Measurements from ENCODE around the gene ITGA11.

Gene ITGA11

DNA sequence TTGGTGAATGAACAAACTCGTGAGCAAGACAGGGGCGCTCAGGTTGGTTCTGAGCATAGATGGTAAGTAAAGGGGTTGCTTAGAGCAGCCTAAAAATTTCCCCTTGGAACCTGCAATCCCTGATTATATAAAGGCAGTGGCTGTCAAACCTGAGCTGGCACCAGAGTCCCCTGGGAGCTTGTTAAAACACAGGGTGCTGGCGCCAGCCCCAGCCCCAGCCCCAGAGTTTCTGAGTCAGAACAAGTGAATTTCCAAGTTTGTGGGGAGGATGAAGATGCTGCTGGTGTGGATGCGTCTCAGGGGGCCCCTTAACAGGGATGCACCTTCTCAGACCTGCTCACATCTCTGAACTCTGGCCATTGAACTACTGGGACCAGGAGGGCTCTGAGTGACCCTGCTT lies 106.2 kb downstream of the ITGA11 start:
- FAIRE-seq: no peak

DNA sequence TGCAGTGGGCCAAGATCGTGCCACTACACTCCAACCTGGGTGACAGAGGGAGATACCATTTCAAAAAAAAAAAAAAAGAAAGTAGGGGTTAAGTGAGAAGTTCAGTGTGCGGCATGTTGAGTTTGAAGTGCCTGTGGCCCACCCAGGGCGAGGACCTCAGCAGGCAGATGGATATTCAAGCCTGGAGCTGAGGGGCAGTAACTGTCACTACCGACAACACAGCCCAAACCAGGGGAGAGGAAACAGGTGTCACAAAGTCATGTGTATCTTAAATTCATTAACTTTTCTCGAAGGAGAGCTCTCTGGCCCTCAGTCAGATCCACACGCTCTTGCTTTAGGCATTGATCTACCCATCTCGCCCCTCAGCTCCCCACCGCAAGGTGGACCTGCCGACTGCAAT lies 109.2 kb downstream of the ITGA11 start:
- FAIRE-seq: no peak

DNA sequence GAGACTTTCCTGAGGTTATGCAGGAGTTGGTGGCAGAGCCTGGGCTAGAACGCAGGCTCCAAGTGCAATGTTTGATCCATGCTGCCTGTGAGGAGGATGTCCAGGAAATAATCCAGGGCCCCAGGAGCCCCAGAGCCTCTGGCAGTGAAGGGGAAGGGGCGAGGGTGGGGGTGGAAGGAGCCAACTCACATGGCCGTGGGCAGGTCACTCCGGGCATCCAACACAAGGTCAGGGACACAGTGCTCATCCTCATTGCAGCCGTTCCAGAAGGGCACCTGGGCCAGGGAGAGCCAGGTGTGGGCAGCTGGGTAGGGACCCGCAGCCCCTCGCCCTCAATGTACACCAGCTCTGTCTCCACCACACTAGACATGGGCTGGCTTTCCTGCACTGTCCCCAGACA lies 110.7 kb downstream of the ITGA11 start:
- no peak for FAIRE-seq

DNA sequence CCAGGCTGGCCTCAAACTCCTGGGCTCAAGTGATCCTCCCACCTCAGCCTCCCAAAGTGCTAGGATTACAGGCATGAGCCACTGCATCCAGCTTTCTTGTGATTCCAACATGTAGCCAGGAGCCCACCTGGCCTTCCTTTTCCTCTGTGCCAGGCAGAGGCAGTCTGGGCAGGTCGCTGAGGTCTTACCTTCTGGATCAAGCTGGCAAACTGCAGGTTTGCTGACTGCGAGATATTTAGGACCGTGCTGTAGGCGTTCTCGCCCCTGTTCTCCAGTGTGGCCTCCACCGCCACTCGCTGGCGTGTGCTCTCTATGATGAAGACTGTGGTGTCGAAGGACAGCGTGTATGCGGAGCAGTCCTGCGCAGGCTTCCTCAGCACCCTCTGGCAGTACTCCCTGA lies 112.0 kb downstream of the ITGA11 start:
- FAIRE-seq: no peak

DNA sequence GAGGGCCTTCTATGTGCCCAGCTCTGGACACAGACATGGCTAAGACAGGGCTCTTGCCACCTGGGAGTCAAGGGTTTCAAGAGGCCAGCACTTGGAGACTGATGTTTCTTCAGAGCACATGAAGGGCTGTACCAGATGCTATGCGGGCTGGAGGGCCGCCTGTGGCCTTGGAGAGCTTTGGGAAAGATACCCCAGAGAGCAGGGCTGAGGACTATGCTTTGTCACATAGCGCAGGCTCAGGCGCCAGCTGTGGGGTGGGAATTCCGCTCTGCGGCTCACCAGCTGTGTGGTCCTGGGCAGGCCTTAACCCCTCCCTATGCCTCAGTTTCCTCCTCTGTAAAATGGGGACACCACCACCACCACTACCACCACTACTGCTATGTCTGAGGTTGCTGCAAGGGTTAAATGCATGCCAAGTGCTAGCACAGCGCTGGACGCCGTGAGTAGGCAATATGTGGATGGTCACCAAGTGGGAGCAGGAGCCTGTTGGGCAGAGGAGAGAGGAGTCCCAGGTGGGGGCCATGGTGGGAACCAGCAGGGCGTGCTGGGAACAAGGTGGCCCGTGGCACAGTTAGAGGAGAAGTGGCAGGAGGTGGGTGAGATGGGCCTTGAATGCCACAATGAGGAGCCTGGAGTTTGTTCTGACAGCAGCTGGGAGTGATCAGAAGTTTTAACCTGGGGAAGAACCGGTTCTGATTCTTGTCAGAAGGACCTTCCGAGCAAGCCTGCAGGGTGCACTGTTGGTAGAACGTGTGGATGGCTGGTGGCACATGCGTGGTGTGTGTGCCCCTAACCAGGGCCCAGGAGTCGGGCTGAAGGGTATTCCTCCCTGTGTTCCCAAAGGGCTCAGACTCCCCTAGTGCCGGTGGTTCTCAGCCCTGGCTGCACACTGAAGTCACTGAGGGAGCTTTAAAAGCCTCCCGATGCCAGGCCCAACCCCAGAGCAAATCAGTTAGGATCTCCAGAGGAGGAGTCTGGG lies 112.7 kb downstream of the ITGA11 start:
- FAIRE-seq: no peak

DNA sequence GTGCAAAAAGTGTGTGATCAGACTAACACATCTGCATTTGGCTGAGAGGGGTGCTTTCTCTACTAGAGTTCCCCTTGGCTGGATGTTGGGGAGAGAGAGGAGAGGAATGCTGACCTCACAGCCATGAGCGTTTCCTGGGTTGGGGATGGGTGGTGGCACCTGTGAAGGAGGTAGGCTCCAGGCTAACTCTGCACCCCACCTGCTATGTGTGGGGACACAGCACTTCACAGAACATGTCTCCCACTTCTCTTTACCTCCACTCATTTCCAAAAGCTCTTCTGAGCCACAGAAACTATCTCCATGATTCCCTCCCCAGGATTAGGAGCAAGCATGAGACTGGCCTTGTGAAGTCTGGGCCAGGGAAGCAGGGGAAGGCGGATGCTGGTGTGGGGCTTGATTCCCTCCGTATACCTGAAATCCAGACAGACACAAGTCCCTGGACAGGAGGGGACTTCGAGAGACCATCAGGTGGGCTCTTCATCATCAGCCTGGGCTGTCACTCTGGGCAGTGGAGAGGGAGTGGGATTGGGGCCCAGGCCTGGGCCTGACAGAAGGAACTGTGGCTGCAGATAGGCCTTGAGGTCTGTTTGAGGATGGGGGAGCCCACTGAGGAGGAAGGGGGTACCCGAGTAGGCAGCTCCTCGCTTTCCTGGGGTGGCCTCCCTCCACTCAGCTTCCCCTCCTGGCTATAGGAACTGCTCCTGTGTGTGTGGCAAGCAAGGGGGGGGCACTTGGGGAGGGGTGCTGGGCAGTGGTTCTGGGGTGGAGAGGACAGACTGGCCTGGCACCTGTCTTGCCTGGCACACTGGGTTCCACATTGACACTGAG lies 113.7 kb downstream of the ITGA11 start:
- FAIRE-seq: no peak

DNA sequence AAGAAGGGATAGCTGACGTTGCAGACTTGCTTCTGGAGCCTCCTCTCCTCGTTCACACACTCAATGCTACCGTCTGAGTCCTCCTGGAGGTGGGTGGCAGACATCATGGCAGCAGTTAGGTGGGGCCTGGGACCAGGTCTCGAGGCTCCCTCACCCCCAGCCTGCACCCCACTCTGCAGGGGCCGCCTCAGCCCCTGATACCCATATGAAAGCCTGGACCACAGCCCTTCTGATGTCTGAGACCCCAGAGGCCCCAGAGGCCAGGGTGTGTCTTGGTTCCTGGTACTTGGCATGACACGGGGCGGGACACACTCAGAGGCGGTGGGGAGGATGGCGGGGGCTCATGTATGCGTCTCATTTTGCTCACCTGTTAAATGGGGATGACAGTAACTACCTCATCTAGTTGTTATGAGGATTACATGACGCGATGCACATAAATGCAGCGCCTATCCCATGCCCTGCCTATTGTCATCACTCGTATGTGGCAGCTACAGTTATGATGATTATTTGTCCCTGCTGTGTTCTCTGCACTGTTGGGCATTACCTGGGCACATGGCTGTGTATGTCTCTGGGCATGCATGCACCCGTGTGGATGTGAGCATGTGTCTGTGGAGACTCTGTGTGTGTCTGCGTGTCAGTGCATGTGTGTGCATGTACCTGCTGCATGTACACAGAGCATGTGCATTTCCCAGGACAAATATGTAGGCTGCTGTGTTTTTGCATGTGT lies 114.5 kb downstream of the ITGA11 start:
- no peak for FAIRE-seq

DNA sequence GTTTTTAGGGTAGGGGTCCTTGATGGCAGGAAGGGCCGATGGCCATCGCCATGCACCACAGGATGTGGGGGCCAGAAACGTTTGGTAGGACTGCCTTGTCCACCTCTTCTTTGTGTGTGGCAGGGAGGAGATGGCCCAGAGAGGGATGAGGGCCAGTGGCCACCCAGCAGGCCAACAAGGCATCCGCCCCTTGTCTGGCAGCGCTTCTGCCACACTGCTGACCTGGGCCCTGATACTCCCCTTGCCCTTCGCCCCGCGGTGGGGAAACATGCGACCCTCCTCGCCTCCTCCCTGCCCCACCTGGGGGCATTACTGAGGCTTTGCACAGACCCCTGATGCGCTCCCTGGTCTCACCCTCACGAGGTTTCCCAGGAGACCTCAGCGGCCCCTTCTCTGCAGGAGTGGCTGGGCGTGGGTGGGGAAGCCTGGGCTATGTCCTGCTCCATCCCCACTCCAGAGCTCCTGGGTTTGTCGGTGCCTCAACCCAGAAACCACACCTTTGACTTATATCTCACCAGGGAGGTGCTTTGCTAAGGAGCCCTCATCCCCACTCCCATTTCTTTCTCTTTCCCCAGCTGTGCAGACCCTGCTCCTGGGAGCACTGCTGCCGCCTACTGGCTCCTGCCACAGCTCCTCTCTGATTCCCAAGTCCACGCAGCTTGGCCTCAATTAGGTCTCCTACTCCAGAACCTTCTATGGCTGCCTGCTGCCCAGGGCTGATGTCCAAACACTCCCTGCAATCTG lies 115.7 kb downstream of the ITGA11 start:
- no peak for FAIRE-seq

DNA sequence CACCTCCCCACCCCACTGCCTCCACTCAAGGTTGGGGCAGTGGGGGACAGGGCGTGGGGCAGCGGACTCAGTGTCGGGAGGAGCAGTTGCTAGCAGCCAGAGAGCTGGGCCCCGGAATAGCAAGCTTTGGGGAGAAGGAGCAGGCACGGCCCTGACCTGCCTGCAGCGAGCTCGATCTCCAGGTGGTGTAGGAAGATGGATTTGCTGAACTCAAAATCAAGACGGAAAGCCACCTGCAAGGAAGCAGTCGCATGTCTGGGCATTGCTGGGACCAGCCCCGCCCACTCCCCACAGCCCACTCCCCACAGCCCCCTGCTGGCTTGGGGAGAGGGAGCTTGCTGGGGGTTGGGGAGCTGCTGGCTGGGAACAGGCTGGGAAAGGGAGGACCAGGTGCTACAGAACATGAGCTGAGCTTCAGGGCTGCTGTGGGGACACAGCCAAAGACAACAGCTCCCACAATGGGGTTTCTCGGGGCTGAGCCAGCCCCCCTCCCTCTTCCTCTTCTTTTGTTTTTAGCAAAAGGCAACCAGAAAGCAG lies 116.4 kb downstream of the ITGA11 start:
- FAIRE-seq: no peak

DNA sequence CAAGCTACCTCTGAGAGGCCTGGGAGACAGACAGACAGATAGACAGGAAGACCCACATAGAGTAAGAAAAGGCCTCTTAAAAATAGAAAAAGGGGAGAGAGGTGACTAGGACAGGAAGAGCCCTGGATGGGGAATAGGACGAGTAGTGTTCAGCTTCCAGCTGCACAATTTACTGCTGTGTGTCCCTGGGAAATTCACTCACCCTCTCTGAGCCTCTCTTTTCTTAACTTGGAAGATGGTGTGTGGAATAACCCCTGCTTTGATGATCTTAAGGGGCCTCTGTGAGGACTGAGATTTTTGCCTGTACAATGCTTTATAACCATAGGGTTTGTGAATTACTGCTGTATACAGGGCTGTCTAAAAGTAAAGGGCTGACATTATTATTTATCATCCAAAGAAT lies 116.9 kb downstream of the ITGA11 start:
- FAIRE-seq: no peak

DNA sequence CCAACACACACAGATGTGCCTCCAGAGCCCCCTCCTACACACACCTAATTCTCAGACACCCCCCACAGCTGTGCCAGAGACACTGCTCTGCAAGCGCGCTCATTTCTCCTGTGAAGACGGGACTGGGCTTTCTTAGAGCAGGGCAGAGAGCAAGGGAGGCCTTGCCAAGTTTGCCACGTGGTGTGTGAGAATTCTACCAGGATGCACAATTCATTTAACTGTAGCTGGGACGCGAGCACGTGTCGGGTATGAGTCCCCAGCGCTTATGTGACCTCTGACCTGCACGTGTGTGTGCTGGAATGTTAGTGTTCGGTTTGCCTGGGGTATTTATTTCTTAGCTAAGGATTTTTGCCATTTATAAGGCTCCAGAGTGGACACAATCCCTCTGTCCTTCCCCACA lies 117.4 kb downstream of the ITGA11 start:
- FAIRE-seq: no peak

DNA sequence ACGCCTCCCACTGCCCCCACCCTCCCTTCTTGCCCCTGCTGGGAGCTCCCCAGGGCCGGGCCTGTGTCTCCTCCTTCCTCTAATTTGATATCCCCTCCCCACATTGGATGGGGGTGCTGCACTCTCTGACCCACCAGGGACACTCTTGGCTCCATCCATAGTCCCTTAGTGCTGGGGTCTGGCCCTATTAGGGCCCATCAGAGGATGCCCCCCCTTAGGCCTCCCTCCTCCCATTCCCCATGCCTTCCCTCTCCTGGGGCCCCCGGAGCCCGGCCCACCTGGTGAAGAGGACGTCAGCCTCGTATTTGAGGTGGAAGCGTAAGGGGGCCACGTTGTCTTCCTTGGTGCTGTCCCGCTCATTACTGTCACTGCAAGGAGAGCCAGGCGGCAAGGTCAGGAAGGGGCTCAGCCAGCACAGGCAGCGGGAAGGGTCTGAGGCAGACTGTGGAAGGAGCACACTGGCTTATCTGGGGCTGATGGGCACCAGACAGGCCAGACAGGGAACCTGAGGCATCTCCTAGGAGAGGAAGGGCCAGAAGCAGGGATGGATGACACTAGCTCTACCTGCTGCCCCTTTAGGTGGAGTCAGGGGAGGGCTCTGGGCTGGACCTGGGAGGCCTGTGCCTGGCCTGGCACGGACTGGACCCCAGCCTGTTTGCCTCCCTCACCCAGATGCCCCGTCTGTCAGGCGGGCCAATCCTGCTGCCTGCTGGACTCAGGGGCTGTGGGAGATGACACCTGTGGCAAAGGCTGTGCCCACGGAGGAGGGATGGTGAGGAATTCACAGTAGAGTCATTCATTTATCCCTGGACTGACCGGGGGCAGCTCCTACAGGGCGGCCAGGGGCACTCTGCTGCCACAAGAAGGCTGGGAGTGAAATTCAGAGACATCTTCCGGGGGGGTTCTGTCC lies 118.2 kb downstream of the ITGA11 start:
- no peak for FAIRE-seq

DNA sequence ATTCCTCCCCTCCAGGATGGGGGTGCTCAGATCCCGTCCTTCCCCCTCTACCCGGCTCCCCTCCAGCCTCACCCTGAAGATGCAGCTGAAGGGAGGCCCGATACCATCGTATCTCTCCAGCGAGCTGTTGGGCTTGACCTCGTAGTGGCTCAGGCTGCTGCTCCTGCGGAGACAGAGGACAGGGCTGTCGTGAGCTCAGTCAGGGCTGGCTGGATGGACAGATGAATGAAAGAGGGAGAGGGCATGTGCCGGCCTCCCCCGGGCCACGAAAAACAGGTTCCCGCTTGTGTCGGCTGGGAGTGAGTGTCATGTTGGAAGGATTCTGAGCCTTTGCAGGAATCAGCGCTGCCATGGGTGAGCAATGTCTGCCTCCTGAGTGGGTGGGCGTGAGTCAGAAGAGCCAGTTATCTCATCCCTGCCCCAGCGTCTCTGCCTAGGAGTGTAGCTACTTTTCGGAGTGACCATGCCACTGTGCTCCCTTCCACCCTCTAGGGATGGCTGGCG lies 119.2 kb downstream of the ITGA11 start:
- FAIRE-seq: no peak

DNA sequence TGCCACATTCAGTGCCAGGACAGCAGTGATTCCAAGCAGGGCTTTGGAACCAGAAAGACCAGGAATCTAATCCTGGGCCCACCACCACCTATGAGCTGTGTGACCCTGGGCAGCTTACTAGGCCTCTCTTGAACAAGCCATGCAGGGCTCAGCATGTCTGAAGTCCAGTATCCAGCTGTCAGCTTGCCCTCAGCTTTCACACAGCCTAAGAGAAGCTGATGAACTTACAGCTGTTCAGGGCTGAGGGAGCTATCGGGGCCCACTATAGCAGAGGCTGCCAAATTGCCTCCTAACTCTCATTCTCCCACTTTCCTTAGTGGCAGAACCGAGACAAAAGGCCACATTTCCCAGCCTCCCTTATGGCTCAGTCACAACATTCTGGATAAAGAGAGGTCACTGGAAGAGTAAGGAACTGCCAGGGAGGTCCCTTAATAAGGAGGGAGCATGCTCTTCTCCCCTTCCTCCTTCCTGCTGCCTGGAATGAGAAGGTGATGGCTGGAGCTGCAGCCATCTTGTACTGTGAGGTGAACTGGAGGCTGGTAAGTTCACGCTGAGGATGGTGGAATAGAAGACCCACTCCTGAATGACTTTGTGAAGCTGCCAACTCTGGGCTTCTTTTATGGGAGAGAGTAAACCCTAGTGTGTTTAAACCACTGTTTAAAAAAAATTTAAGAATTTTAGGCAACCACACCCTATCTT lies 120.0 kb downstream of the ITGA11 start:
- no peak for FAIRE-seq

DNA sequence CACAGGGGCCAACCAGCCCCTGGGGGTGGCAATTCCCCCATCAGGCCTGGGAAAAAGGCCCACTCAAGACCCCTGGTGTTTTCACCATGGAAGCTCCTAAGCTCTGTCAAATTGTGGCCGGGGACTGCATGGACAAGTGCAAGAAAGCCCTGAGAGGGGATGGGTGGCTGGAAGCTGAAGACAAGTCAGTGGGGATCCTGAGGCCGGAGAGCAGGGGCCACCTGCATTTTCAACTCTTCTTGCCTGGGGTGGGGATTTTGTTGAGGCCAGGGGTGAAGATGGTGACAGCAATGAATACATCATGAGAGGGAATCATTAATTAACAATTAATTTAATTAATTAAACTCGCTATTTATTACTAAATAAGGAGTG lies 120.5 kb downstream of the ITGA11 start:
- FAIRE-seq: no peak

DNA sequence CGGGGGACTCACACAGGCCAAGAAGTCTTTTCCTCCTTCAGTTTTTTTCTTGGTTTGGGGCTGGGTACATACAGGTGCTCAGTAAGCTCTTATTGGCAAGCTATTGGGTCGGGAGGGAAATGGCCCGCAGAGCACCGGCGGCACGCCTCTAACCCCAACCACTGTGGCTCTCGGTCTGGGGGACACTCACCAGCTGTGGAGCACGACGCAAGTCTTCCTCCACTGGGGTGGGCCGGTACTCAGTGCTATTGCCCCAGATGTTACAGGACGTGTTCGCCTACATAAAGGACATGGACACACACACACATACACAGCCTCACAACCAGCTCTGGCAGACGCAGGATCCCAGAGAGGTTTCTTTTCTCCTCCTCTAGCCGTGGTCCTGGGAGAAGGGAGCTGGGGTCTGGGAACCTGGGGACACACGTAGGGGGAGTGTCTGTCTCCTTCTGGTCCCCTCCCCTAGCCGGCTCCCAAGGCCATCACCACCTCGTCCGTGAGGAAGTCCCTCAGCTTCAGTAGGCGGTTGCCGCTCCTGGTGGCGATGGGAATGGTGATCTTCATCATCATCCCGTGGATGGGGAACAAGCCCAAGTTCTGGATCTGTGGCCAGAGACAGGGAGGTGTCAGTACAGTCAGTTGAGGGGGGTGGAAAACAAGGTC lies 121.0 kb downstream of the ITGA11 start:
- FAIRE-seq: no peak

DNA sequence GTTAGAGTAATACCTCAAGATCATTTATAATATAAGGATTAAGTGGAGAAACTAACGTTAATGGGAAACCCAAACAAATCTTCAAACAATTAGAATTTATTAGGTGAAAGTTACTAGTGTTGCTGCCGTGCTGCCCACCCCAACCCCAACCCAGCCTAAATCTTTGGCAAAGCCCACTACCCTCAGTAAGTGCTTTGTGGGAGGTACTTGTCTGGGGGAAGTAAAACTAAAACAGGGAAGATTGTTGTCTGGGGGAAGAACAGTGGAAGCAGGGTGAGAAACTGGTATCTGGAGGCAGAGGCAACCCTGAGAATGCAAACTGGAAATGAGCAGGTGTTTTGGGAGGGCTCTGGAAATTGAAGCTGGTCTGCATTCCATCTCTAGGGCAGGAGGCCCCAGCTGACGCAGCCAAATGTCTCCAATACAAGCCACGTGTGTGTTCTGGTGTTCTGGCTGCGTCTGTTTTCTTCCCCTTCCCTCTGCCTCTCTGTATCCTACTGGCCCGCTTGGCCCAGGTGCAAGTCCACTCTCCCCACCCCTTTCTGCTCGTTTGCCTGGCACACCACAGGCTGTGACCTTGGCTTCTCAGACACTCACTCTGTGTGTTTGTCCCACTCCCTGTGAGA lies 121.7 kb downstream of the ITGA11 start:
- no peak for FAIRE-seq

DNA sequence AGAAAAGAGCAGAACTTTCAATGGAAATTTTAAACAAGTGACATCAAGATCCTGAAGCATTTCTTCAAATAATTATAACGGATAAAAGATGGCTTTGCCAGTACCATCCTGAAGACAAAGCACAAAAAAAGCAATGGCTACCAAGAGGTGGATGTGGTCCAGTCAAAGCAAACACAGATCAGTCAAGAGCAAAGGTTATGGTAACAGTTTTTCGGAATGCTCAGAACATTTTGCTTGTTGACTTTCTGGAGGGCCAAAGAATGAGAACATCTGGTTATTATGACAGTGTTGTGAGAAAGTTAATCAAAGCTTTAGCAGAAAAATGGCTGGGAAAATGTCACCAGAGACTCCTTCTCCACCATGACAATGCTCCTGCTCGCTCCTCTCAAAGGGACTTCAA lies 122.9 kb downstream of the ITGA11 start:
- FAIRE-seq: no peak
